Upper lobe of left lung (tissue), 6 donors: ENCODE measurements around the gene TEKT5. TPM values are rescaled to one million over a fixed set of nuclear protein-coding genes. Genes with fewer than 3 reads are reported as not detected.

ENCODE experiments used
- ATAC-seq, 2 donors: fragments of 200-7000 bp; cut with Tn5 transposase; one replicate each; pipeline ENCODE4 v1.9.1; 2022; ENCODE audit warnings: mild to moderate bottlenecking in 2 of 2, moderate library complexity in 2 of 2; ENCODE audit not compliant: low FRiP score in 2 of 2
- DNase-seq, 2 donors: peaks; one replicate each; pipeline ENCODE4 v3.0.0-alpha.2; 2019 to 2020
- H3K27ac ChIP-seq, 4 donors: fragments of 200-600 bp; sonication (generic); one replicate each; pipeline ENCODE4 v1.5.1; 2016 to 2019
- H3K27me3 ChIP-seq, 4 donors: fragments of 200-600 bp; sonication (generic); one replicate each; pipeline ENCODE4 v1.5.1; 2017 to 2019
- H3K36me3 ChIP-seq, 4 donors: fragments of 200-600 bp; sonication (generic); one replicate each; pipeline ENCODE4 v1.5.1; 2016 to 2019
- H3K4me1 ChIP-seq, 4 donors: fragments of 200-600 bp; sonication (generic); one replicate each; pipeline ENCODE4 v1.5.1; 2018 to 2019
- H3K4me3 ChIP-seq, 4 donors: fragments of 200-600 bp; sonication (generic); one replicate each; pipeline ENCODE4 v1.5.1; 2017 to 2019; ENCODE audit warnings: mild to moderate bottlenecking in 2 of 4, moderate library complexity in 1 of 4
- H3K9me3 ChIP-seq, 4 donors: fragments of 200-600 bp; sonication (generic); one replicate each; pipeline ENCODE4 v1.5.1; 2018 to 2019
- CTCF ChIP-seq, 6 experiments: fragments of 450-650 bp in 4 of 6; fragments of 200-600 bp in 2 of 6; sonication (generic) in 2 of 6; IDR thresholded peaks; one replicate each; pipeline ENCODE4 v1.5.1; 2016 to 2019; ENCODE audit warnings: antibody characterized with exemption in 6 of 6
- EP300 ChIP-seq, 4 donors: sonication (generic); formaldehyde crosslinking; IDR thresholded peaks; one replicate each; pipeline ENCODE4 v1.5.1; 2017; ENCODE audit warnings: antibody characterized with exemption in 4 of 4, control low read depth in 2 of 4
- POLR2A ChIP-seq, 4 donors: fragments of 450-650 bp; IDR thresholded peaks; one replicate each; pipeline ENCODE4 v1.5.1; 2016 to 2017; ENCODE audit warnings: antibody characterized with exemption in 4 of 4, mild to moderate bottlenecking in 2 of 4
- POLR2AphosphoS5 ChIP-seq, 2 donors: sonication (generic); formaldehyde crosslinking; IDR thresholded peaks; one replicate each; pipeline ENCODE4 v1.5.1; 2017; ENCODE audit warnings: antibody characterized with exemption in 2 of 2
- WGBS, 2 donors: methylation state at CpG; one replicate each; pipeline ENCODE4 v1.1.5; 2017 to 2018; 5-methylcytosine and 5-hydroxymethylcytosine counted together
- total RNA-seq, 6 donors: library from RNA; depleted of rRNA in 4 of 6; stranded (reverse); fragments of >200 nt in 4 of 6; gene quantifications; one replicate each; pipeline versions ENCODE4 v1.1.0 to v1.2.1, GENCODE V29; 2016 to 2021
- donor health status: DM: no; HTN: no; CAD: no; lungs with moderate emphysema.
- donor health status: DM: no; HTN: yes; CAD: no; lungs with severe emphysema.

Gene TEKT5
- total RNA-seq, 6 donors from 2014 or later, result 0.20 to 2.1 (median 0.44) TPM; not detected in 3

- TF ChIP-seq CTCF (IDR thresholded peaks at IDR 0.05) (no peak), POLR2AphosphoS5 (IDR thresholded peaks at IDR 0.05) (no peak), EP300 (IDR thresholded peaks at IDR 0.05) (no peak), POLR2A (IDR thresholded peaks at IDR 0.05) (no peak)
- 43 to 53% methylated on average over 1 of the region's 1 CpG for WGBS, 2 donors
- ATAC-seq, result no peak
Measured at GRCh38 chr16:10646228-10646580, 48.5 kb downstream of the TEKT5 start.

GRCh38 chr16:10644092-10644491 is 50.6 kb downstream of the TEKT5 start:
- Histone ChIP-seq H3K36me3 (no peaks in the 10 kb centered on the region), H3K27me3 (no peaks in the 10 kb centered on the region), H3K27ac (no peak overlapping the region), H3K4me3 (no peak overlapping the region), H3K4me1 (peaks cover 2 to 33% (median 18%) of the 10 kb centered on the region in 4 donors), H3K9me3 (no peaks in the 10 kb centered on the region)
- TF ChIP-seq POLR2A (IDR thresholded peaks at IDR 0.05) (no peak), CTCF (IDR thresholded peaks at IDR 0.05) (no peak), POLR2AphosphoS5 (IDR thresholded peaks at IDR 0.05) (no peak), EP300 (IDR thresholded peaks at IDR 0.05) (no peak)
- no peak for DNase-seq
- no peak for ATAC-seq
- WGBS, 2 donors, result 93% methylated on average over 6 of the region's 6 CpGs

More at GRCh38 chr16:10646228-10646580, 48.5 kb downstream of the TEKT5 start:
- Histone ChIP-seq H3K27me3 (no peaks in the 10 kb centered on the region), H3K27ac (peak overlapping the region; percentile 36 to 79 (median 68)), H3K36me3 (no peaks in the 10 kb centered on the region), H3K4me1 (peaks cover 2 to 33% (median 18%) of the 10 kb centered on the region in 4 donors), H3K4me3 (no peak overlapping the region), H3K9me3 (no peaks in the 10 kb centered on the region)
- DNase-seq, result no peak

GRCh38 chr16:10642964-10643363 is 51.8 kb downstream of the TEKT5 start:
- Histone ChIP-seq H3K4me3 (no peak overlapping the region), H3K9me3 (no peaks in the 10 kb centered on the region), H3K4me1 (peaks cover 4 to 27% (median 16%) of the 10 kb centered on the region in 4 donors), H3K27me3 (no peaks in the 10 kb centered on the region), H3K36me3 (no peaks in the 10 kb centered on the region), H3K27ac (peak overlapping the region in 2 of 4 donors; percentile 51 to 64)
- no peak for TF ChIP-seq CTCF (IDR thresholded peaks at IDR 0.05)
- no peak for TF ChIP-seq EP300 (IDR thresholded peaks at IDR 0.05)
- TF ChIP-seq POLR2AphosphoS5 (IDR thresholded peaks at IDR 0.05), result no peak
- TF ChIP-seq POLR2A (IDR thresholded peaks at IDR 0.05), result no peak
- DNase-seq, result no peak
- no peak for ATAC-seq
- WGBS, 2 donors, result 90 to 95% methylated on average over 7 of the region's 7 CpGs

- peak overlapping the region; percentile 9 to 64 (median 52) for H3K27ac ChIP-seq
- H3K4me3 ChIP-seq, result no peak overlapping the region
- TF ChIP-seq EP300 (IDR thresholded peaks at IDR 0.05) (no peak), POLR2A (IDR thresholded peaks at IDR 0.05) (no peak), CTCF (IDR thresholded peaks at IDR 0.05) (no peak), POLR2AphosphoS5 (IDR thresholded peaks at IDR 0.05) (no peak)
- peaks cover 6 to 31% (median 17%) of the 10 kb centered on the region in 4 donors for H3K4me1 ChIP-seq
- no peaks in the 10 kb centered on the region for H3K36me3 ChIP-seq
- H3K27me3 ChIP-seq, result no peaks in the 10 kb centered on the region
- no peaks in the 10 kb centered on the region for H3K9me3 ChIP-seq
- ATAC-seq, result no peak
- DNase-seq, result no peak
- WGBS, 2 donors, result 68 to 73% methylated on average over 6 of the region's 6 CpGs
Measured at GRCh38 chr16:10641953-10642949, 52.5 kb downstream of the TEKT5 start.
